ENCODE measurements around the gene DNAJC1.

Gene DNAJC1

GRCh38 chr10:21746118-21746517 lies 257.4 kb downstream of the DNAJC1 start:
- Histone ChIP-seq H2AFZ (ENCODE audit: low read length) (no peak overlapping the region), H3K9me3 (replicated peaks in 1 of 2; ENCODE audit: control insufficient read depth in 2 of 2, insufficient read depth in 1 of 2, low read depth in 1 of 2, low read length in 2 of 2) (peaks cover 0 to 2% of the 10 kb centered on the region in 2 donors), H3K23ac (ENCODE audit: low read depth, low read length, poor library complexity) (no peak overlapping the region), H3K4me1 (ENCODE audit: control insufficient read depth in 2 of 2, insufficient read depth in 1 of 2, low read depth in 1 of 2, low read length in 2 of 2) (peaks cover 0 to 2% of the 10 kb centered on the region in 2 donors), H2BK12ac (ENCODE audit: low read length) (no peak overlapping the region), H4K91ac (ENCODE audit: low read depth, low read length, poor library complexity) (no peak overlapping the region), H3K36me3 (replicated peaks in 1 of 2; ENCODE audit: control insufficient read depth in 2 of 2, insufficient read depth in 2 of 2, low read length in 2 of 2) (peaks cover 15 to 77% of the 10 kb centered on the region in 2 donors), H2BK5ac (ENCODE audit: low read length) (no peak overlapping the region), H4K8ac (ENCODE audit: low read depth, low read length) (no peak overlapping the region), H2AK5ac (ENCODE audit: low read depth, low read length) (no peak overlapping the region), H2BK15ac (ENCODE audit: low read length) (no peak overlapping the region), H3K14ac (ENCODE audit: low read length) (no peak overlapping the region), H3K18ac (ENCODE audit: low read length) (no peak overlapping the region), H3K4ac (ENCODE audit: low read length) (no peak overlapping the region), H3K9ac (ENCODE audit: low read depth, low read length, poor library complexity) (no peak overlapping the region), H3K27me3 (ENCODE audit: control insufficient read depth in 3 of 3, insufficient read depth in 3 of 3, low read depth in 1 of 3, low read length in 3 of 3) (no peaks in the 10 kb centered on the region), H3K27ac (replicated peaks; ENCODE audit: low read length) (no peak overlapping the region), H3K79me1 (ENCODE audit: low read depth, low read length) (no peaks in the 10 kb centered on the region), H3K4me2 (ENCODE audit: insufficient read depth, low read length, poor library complexity, severe bottlenecking) (no peak overlapping the region), H2BK120ac (ENCODE audit: low read depth, low read length) (no peak overlapping the region), H3K4me3 (ENCODE audit: low read length in 2 of 2) (no peak overlapping the region)
- WGBS, 2 donors (ENCODE audit: extremely low coverage in 2 of 2, insufficient read length in 2 of 2, insufficient replicate concordance in 1 of 2): no CpG with 5 or more reads among the region's 6 CpGs
- no peak for DNase-seq (ENCODE audit: low spot score)

- Histone ChIP-seq H3K27ac (replicated peaks; ENCODE audit: low read length) (no peak overlapping the region), H3K4me2 (ENCODE audit: insufficient read depth, low read length, poor library complexity, severe bottlenecking) (no peak overlapping the region), H4K91ac (ENCODE audit: low read depth, low read length, poor library complexity) (no peak overlapping the region), H3K18ac (ENCODE audit: low read length) (no peak overlapping the region), H3K14ac (ENCODE audit: low read length) (peak overlapping the region; percentile 14), H2AFZ (ENCODE audit: low read length) (no peak overlapping the region), H2BK5ac (ENCODE audit: low read length) (no peak overlapping the region), H3K4ac (ENCODE audit: low read length) (no peak overlapping the region), H2BK15ac (ENCODE audit: low read length) (no peak overlapping the region), H3K27me3 (ENCODE audit: control insufficient read depth in 3 of 3, insufficient read depth in 3 of 3, low read depth in 1 of 3, low read length in 3 of 3) (no peaks in the 10 kb centered on the region), H3K4me1 (ENCODE audit: control insufficient read depth in 2 of 2, insufficient read depth in 1 of 2, low read depth in 1 of 2, low read length in 2 of 2) (no peaks in the 10 kb centered on the region), H2AK5ac (ENCODE audit: low read depth, low read length) (no peak overlapping the region), H3K23ac (ENCODE audit: low read depth, low read length, poor library complexity) (peak overlapping the region; percentile 69), H3K36me3 (replicated peaks in 1 of 2; ENCODE audit: control insufficient read depth in 2 of 2, insufficient read depth in 2 of 2, low read length in 2 of 2) (peaks cover 19 to 94% of the 10 kb centered on the region in 2 donors), H2BK120ac (ENCODE audit: low read depth, low read length) (no peak overlapping the region), H3K79me1 (ENCODE audit: low read depth, low read length) (no peaks in the 10 kb centered on the region), H3K9me3 (replicated peaks in 1 of 2; ENCODE audit: control insufficient read depth in 2 of 2, insufficient read depth in 1 of 2, low read depth in 1 of 2, low read length in 2 of 2) (peaks cover 0 to 2% of the 10 kb centered on the region in 2 donors), H3K9ac (ENCODE audit: low read depth, low read length, poor library complexity) (no peak overlapping the region), H4K8ac (ENCODE audit: low read depth, low read length) (no peak overlapping the region), H2BK12ac (ENCODE audit: low read length) (no peak overlapping the region), H3K4me3 (ENCODE audit: low read length in 2 of 2) (no peak overlapping the region)
- no CpG with 5 or more reads among the region's 11 CpGs for WGBS, 2 donors (ENCODE audit: extremely low coverage in 2 of 2, insufficient read length in 2 of 2, insufficient replicate concordance in 1 of 2)
- DNase-seq (ENCODE audit: low spot score): no peak
Measured at GRCh38 chr10:21744223-21744622, 259.3 kb downstream of the DNAJC1 start.

- Histone ChIP-seq H2BK5ac (ENCODE audit: low read length) (no peak overlapping the region), H2BK15ac (ENCODE audit: low read length) (no peak overlapping the region), H2AFZ (ENCODE audit: low read length) (no peak overlapping the region), H3K79me1 (ENCODE audit: low read depth, low read length) (no peaks in the 10 kb centered on the region), H3K4me2 (ENCODE audit: insufficient read depth, low read length, poor library complexity, severe bottlenecking) (no peak overlapping the region), H3K4ac (ENCODE audit: low read length) (no peak overlapping the region), H3K27me3 (ENCODE audit: control insufficient read depth in 3 of 3, insufficient read depth in 3 of 3, low read depth in 1 of 3, low read length in 3 of 3) (no peaks in the 10 kb centered on the region), H3K4me1 (ENCODE audit: control insufficient read depth in 2 of 2, insufficient read depth in 1 of 2, low read depth in 1 of 2, low read length in 2 of 2) (no peaks in the 10 kb centered on the region), H4K91ac (ENCODE audit: low read depth, low read length, poor library complexity) (no peak overlapping the region), H3K4me3 (ENCODE audit: low read length in 2 of 2) (no peak overlapping the region), H3K23ac (ENCODE audit: low read depth, low read length, poor library complexity) (no peak overlapping the region), H3K36me3 (replicated peaks in 1 of 2; ENCODE audit: control insufficient read depth in 2 of 2, insufficient read depth in 2 of 2, low read length in 2 of 2) (peaks cover 24 to 93% of the 10 kb centered on the region in 2 donors), H3K9ac (ENCODE audit: low read depth, low read length, poor library complexity) (no peak overlapping the region), H2BK12ac (ENCODE audit: low read length) (no peak overlapping the region), H3K14ac (ENCODE audit: low read length) (no peak overlapping the region), H2AK5ac (ENCODE audit: low read depth, low read length) (no peak overlapping the region), H3K9me3 (replicated peaks in 1 of 2; ENCODE audit: control insufficient read depth in 2 of 2, insufficient read depth in 1 of 2, low read depth in 1 of 2, low read length in 2 of 2) (peaks cover 0 to 3% of the 10 kb centered on the region in 2 donors), H3K27ac (replicated peaks; ENCODE audit: low read length) (no peak overlapping the region), H4K8ac (ENCODE audit: low read depth, low read length) (no peak overlapping the region), H2BK120ac (ENCODE audit: low read depth, low read length) (no peak overlapping the region), H3K18ac (ENCODE audit: low read length) (no peak overlapping the region)
- DNase-seq (ENCODE audit: low spot score): no peak
- no CpG with 5 or more reads among the region's 5 CpGs for WGBS, 2 donors (ENCODE audit: extremely low coverage in 2 of 2, insufficient read length in 2 of 2, insufficient replicate concordance in 1 of 2)
Measured at GRCh38 chr10:21742740-21743412, 260.7 kb downstream of the DNAJC1 start.

GRCh38 chr10:21740989-21741388 lies 262.5 kb downstream of the DNAJC1 start:
- no peak overlapping the region for H3K23ac ChIP-seq (ENCODE audit: low read depth, low read length, poor library complexity)
- no peak for DNase-seq (ENCODE audit: low spot score)
- no peak overlapping the region for H2BK5ac ChIP-seq (ENCODE audit: low read length)
- H2BK120ac ChIP-seq (ENCODE audit: low read depth, low read length): no peak overlapping the region
- no peak overlapping the region for H4K91ac ChIP-seq (ENCODE audit: low read depth, low read length, poor library complexity)
- no peak overlapping the region for H3K18ac ChIP-seq (ENCODE audit: low read length)
- no peak overlapping the region for H2BK12ac ChIP-seq (ENCODE audit: low read length)
- no peaks in the 10 kb centered on the region for H3K79me1 ChIP-seq (ENCODE audit: low read depth, low read length)
- H2AFZ ChIP-seq (ENCODE audit: low read length): no peak overlapping the region
- H4K8ac ChIP-seq (ENCODE audit: low read depth, low read length): no peak overlapping the region
- no CpG with 5 or more reads among the region's 4 CpGs for WGBS, 2 donors (ENCODE audit: extremely low coverage in 2 of 2, insufficient read length in 2 of 2, insufficient replicate concordance in 1 of 2)
- no peak overlapping the region for H3K4me2 ChIP-seq (ENCODE audit: insufficient read depth, low read length, poor library complexity, severe bottlenecking)
- H3K9ac ChIP-seq (ENCODE audit: low read depth, low read length, poor library complexity): no peak overlapping the region
- peaks cover 24 to 98% of the 10 kb centered on the region in 2 donors for H3K36me3 ChIP-seq (replicated peaks in 1 of 2; ENCODE audit: control insufficient read depth in 2 of 2, insufficient read depth in 2 of 2, low read length in 2 of 2)
- H3K9me3 ChIP-seq (replicated peaks in 1 of 2; ENCODE audit: control insufficient read depth in 2 of 2, insufficient read depth in 1 of 2, low read depth in 1 of 2, low read length in 2 of 2): peaks cover 0 to 3% of the 10 kb centered on the region in 2 donors
- H3K27me3 ChIP-seq (ENCODE audit: control insufficient read depth in 3 of 3, insufficient read depth in 3 of 3, low read depth in 1 of 3, low read length in 3 of 3): no peaks in the 10 kb centered on the region
- no peak overlapping the region for H3K4me3 ChIP-seq (ENCODE audit: low read length in 2 of 2)
- H3K4me1 ChIP-seq (ENCODE audit: control insufficient read depth in 2 of 2, insufficient read depth in 1 of 2, low read depth in 1 of 2, low read length in 2 of 2): no peaks in the 10 kb centered on the region
- no peak overlapping the region for H3K27ac ChIP-seq (replicated peaks; ENCODE audit: low read length)
- no peak overlapping the region for H3K4ac ChIP-seq (ENCODE audit: low read length)
- no peak overlapping the region for H2AK5ac ChIP-seq (ENCODE audit: low read depth, low read length)
- no peak overlapping the region for H2BK15ac ChIP-seq (ENCODE audit: low read length)
- H3K14ac ChIP-seq (ENCODE audit: low read length): no peak overlapping the region
